Kidney (tissue), 14 donors: Measurements from ENCODE around the gene GRK6. TPM values are rescaled to one million over a fixed set of nuclear protein-coding genes. Genes with fewer than 3 reads are reported as not detected.

Experiments used
- DNase-seq, 5 donors: peaks; one replicate each; pipeline ENCODE4 v3.0.0-alpha.2; 2013 to 2020
- FAIRE-seq: peaks from 2 replicates; lab custom pipeline; 2012; peaks lifted over from hg19 to GRCh38; lab: Jason Lieb, UNC
- H3K27ac ChIP-seq, 2 donors: one replicate each; pipeline ENCODE4 v1.7.0; 2013; ENCODE audit warnings: low read depth in 2 of 2, low read length in 2 of 2, inconsistent platforms in 1 of 2
- H3K27me3 ChIP-seq: one replicate; pipeline ENCODE4 v1.7.1; 2013; ENCODE audit warnings: low read length, inconsistent platforms; ENCODE audit not compliant: control insufficient read depth, insufficient read depth
- H3K36me3 ChIP-seq, 3 donors: one replicate each; pipeline versions ENCODE4 v1.7.0 to v1.7.1; 2013; ENCODE audit warnings: low read length in 3 of 3, control low read depth in 1 of 3, inconsistent platforms in 1 of 3; ENCODE audit not compliant: insufficient read depth in 3 of 3, control insufficient read depth in 2 of 3
- H3K4me1 ChIP-seq, 3 donors: one replicate each; pipeline versions ENCODE4 v1.7.0 to v1.7.1; 2013; ENCODE audit warnings: low read length in 3 of 3, inconsistent platforms in 1 of 3, low read depth in 1 of 3; ENCODE audit not compliant: control insufficient read depth in 2 of 3, insufficient read depth in 2 of 3
- H3K4me3 ChIP-seq, 3 donors: one replicate each; pipeline versions ENCODE4 v1.7.0 to v1.8.1; 2013; ENCODE audit warnings: low read length in 3 of 3, control low read depth in 1 of 3, inconsistent platforms in 1 of 3
- H3K9ac ChIP-seq, 3 donors: one replicate each; pipeline versions ENCODE4 v1.7.0 to v1.7.1; 2013; ENCODE audit warnings: low read length in 3 of 3, control low read depth in 1 of 3, inconsistent platforms in 1 of 3
- H3K9me3 ChIP-seq, 3 donors: one replicate each; pipeline versions ENCODE4 v1.7.0 to v1.7.1; 2013; ENCODE audit warnings: low read length in 3 of 3, control low read depth in 1 of 3, inconsistent platforms in 1 of 3; ENCODE audit not compliant: control insufficient read depth in 2 of 3, insufficient read depth in 1 of 3
- CTCF ChIP-seq: IDR thresholded peaks from 3 replicates; pipeline ENCODE4 v1.5.1; 2012; ENCODE audit warnings: mild to moderate bottlenecking, moderate library complexity, borderline replicate concordance; ENCODE audit not compliant: insufficient read depth; ENCODE audit errors: extremely low read depth
- intact Hi-C: fragments of 100-400 bp; cut with DNase I; formaldehyde crosslinking; loops from one replicate; pipeline ENCODE4 v1.11.1; 2022
- polyA plus RNA-seq: library from polyadenylated mRNA; stranded (reverse); fragments of 350-450 nt; fragmentation: Illumina TruSeq; extraction: RNeasy Lipid Tissue Mini Kit (QIAGEN cat#74804); gene quantifications from one replicate; pipeline ENCODE4 v1.2.3, GENCODE V29; 2014; ENCODE audit warnings: low read depth, low replicate concordance; ENCODE audit not compliant: insufficient read depth
- total RNA-seq: library from RNA; stranded (reverse); fragmentation: NEBNext Ultra II Directional; extraction: Animal tissue kit (Norgen Biotek cat#: 25700); gene quantifications from one replicate; pipeline ENCODE4 v1.2.1, GENCODE V29; 2021
- donor health status: control.
- donor health status: control.
- donor health status: control.
- donor health status: control.
- donor health status: control.
- donor health status: DM: yes; HTN: yes; CAD: no.
- donor health status: Normal renal cell carcinoma (clear cell type).

GRK6 gene
- total and polyA plus RNA-seq, 2 donors from 2014 or later, result 9.6 to 37.8 TPM

- FAIRE-seq, result no peak
- Histone ChIP-seq H3K9me3 (no peaks in the 10 kb centered on the region), H3K4me3 (no peak overlapping the region), H3K27me3 (no peaks in the 10 kb centered on the region), H3K4me1 (peaks cover 0 to 4% (median 2%) of the 10 kb centered on the region in 3 donors), H3K36me3 (peaks cover 0 to 3% (median 2%) of the 10 kb centered on the region in 3 donors), H3K9ac (no peak overlapping the region), H3K27ac (no peak overlapping the region)
- DNase-seq, result no peak
- no peak for TF ChIP-seq CTCF
- intact Hi-C loops, result no loop called here
These were observed 14.7 kb downstream of the GRK6 start for GRCh38 chr5:177440990-177441780.

GRCh38 chr5:177442066-177442826 lies 15.8 kb downstream of the GRK6 start:
- H3K9me3 ChIP-seq, result no peaks in the 10 kb centered on the region
- no peak overlapping the region for H3K9ac ChIP-seq
- no peak overlapping the region for H3K4me3 ChIP-seq
- no peak overlapping the region for H3K27ac ChIP-seq
- TF ChIP-seq CTCF, result no peak
- peaks cover 0 to 2% (median 1%) of the 10 kb centered on the region in 3 donors for H3K36me3 ChIP-seq
- no peaks in the 10 kb centered on the region for H3K27me3 ChIP-seq
- DNase-seq, result no peak
- intact Hi-C loops, result no loop called here
- H3K4me1 ChIP-seq, result peaks cover 0 to 6% (median 5%) of the 10 kb centered on the region in 3 donors
- FAIRE-seq, result no peak

- no peak overlapping the region for H3K4me3 ChIP-seq
- H3K4me1 ChIP-seq, result peaks cover 0 to 11% (median 6%) of the 10 kb centered on the region in 3 donors
- no peaks in the 10 kb centered on the region for H3K36me3 ChIP-seq
- FAIRE-seq (no peak), DNase-seq (peak in 1 of 5 donors; percentile 48)
- intact Hi-C loops, result no loop called here
- no peak overlapping the region for H3K27ac ChIP-seq
- no peak for TF ChIP-seq CTCF
- H3K9me3 ChIP-seq, result no peaks in the 10 kb centered on the region
- no peaks in the 10 kb centered on the region for H3K27me3 ChIP-seq
- no peak overlapping the region for H3K9ac ChIP-seq
These were observed 16.9 kb downstream of the GRK6 start for GRCh38 chr5:177443144-177443983.
